Measurements from ENCODE around the gene BICDL1.

- TF ChIP-seq CTCF (conservative IDR thresholded peaks at IDR 0.05; ENCODE audit: low read depth, low read length) (no peak), EZH2 (IDR thresholded peaks at IDR 0.05; ENCODE audit: borderline replicate concordance, low read depth, low read length, poor library complexity, severe bottlenecking) (no peak)
These were observed 130.4 kb downstream of the BICDL1 start for GRCh38 chr12:120119271-120119973.

All from A673 (cell line).